Fibroblast of pulmonary artery (primary cell): ENCODE measurements around the gene PALLD.
A peak's percentile ranks its signal among the peaks of the same experiment; 100 is the strongest.

ENCODE experiments used
- DNase-seq: peaks from one replicate; pipeline ENCODE4 v3.0.0-alpha.2; 2010; ENCODE audit warnings: low read depth
- H3K4me3 ChIP-seq: replicated peaks from 2 replicates; pipeline ENCODE4 v1.5.1; 2011; ENCODE audit warnings: low read depth, mild to moderate bottlenecking, control low read depth, low read length, moderate library complexity
- TF ChIP-seq, protein P1 (sequence below): IDR thresholded peaks from 2 replicates; pipeline ENCODE4 v1.5.1; 2011; ENCODE audit warnings: mild to moderate bottlenecking, control low read depth, low read length, inconsistent platforms; ENCODE audit errors: missing control alignments

PALLD gene

GRCh38 chr4:168536448-168536847 is 39.6 kb downstream of the PALLD start:
- DNase-seq: no peak
- TF ChIP-seq, protein P1, sequence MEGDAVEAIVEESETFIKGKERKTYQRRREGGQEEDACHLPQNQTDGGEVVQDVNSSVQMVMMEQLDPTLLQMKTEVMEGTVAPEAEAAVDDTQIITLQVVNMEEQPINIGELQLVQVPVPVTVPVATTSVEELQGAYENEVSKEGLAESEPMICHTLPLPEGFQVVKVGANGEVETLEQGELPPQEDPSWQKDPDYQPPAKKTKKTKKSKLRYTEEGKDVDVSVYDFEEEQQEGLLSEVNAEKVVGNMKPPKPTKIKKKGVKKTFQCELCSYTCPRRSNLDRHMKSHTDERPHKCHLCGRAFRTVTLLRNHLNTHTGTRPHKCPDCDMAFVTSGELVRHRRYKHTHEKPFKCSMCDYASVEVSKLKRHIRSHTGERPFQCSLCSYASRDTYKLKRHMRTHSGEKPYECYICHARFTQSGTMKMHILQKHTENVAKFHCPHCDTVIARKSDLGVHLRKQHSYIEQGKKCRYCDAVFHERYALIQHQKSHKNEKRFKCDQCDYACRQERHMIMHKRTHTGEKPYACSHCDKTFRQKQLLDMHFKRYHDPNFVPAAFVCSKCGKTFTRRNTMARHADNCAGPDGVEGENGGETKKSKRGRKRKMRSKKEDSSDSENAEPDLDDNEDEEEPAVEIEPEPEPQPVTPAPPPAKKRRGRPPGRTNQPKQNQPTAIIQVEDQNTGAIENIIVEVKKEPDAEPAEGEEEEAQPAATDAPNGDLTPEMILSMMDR: no peak
- no peak overlapping the region for H3K4me3 ChIP-seq

- H3K4me3 ChIP-seq: no peak overlapping the region
- TF ChIP-seq, protein P1: no peak
- DNase-seq: no peak
Measured at GRCh38 chr4:168537086-168537485, 40.2 kb downstream of the PALLD start.

DNA sequence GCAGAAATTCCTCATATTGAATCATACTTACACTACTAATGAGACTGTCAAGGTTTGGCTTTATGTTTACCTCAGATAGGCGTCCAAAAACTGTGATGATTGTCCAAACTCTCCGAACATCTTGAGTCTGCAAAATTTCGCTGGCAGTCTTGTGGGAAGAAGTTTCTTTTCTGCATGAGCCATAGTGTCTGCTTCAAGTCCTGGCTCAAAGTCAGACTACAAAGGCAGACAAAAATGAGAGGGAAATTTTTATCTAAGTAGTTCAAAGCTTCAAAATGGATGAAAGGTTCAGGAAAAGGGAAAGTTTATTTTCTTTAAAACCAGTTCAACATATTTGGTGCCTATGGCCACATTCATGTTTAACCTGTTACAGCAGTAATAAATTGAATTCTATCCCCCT is 40.7 kb downstream of the PALLD start:
- DNase-seq: no peak
- TF ChIP-seq, protein P1: no peak
- no peak overlapping the region for H3K4me3 ChIP-seq

DNA sequence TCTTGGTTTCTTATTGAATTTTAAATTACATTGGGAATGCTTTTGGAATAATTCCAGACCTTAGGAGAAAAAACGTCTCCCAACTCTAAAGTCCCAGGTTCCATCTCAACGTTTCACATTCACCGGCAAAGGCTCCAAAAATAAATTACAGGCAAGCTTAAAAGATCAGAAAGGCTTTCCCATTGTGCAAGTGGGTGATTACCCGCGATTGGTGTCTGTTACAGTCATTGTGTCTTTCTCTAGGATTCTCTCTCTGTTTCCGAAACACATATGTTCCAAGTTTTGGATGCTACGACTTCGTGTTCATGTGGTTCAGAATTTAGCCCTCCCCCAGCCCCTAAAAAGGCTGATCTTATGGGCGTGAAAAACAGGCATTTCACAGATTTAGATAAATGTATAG is 41.8 kb downstream of the PALLD start:
- TF ChIP-seq, protein P1: no peak
- no peak overlapping the region for H3K4me3 ChIP-seq

GRCh38 chr4:168540086-168540485 is 43.2 kb downstream of the PALLD start:
- TF ChIP-seq, protein P1: no peak
- H3K4me3 ChIP-seq: no peak overlapping the region
- DNase-seq: no peak

More for the DNA sequence above, 41.8 kb downstream of the PALLD start:
- DNase-seq: no peak

GRCh38 chr4:168540503-168541265 is 43.8 kb downstream of the PALLD start:
- no peak overlapping the region for H3K4me3 ChIP-seq
- peak; percentile 26 for DNase-seq
- TF ChIP-seq, protein P1: no peak

- no peak overlapping the region for H3K4me3 ChIP-seq
- DNase-seq: peak; percentile 61
- TF ChIP-seq, protein P1: no peak
Measured at GRCh38 chr4:168541266-168541953, 44.6 kb downstream of the PALLD start.
